IPS DF 19.7 (cell line): Measurements from ENCODE around the gene SERGEF.
"Not testable (repeated sequence)": the region's sequence is repeated elsewhere in the genome, so short reads cannot be mapped to it uniquely, and the experiment has no call there.

Experiments
- DNase-seq: peaks from one replicate; pipeline ENCODE4 v3.0.0-alpha.2; 2013; ENCODE audit warnings: low read depth, low spot score

The SERGEF gene

DNA sequence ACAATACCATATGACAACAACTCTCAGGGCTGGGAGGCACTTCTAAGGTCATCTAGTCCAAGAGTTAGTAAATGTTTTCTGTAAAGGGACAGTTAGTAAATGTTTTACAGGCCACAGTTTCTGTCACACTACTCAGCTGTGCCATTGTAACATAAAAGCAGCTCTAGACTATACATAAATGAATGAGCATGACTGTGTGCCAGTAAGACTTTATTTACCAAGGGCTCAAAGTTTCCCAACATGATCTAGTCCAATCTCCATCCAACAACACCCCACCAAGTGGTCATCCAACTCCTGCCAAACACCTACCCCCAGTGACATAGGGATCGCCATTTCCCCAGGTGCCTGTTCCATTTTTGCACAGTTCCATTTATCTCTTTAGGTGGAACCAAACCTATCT is 12.1 kb downstream of the SERGEF start:
- DNase-seq = no peak

DNA sequence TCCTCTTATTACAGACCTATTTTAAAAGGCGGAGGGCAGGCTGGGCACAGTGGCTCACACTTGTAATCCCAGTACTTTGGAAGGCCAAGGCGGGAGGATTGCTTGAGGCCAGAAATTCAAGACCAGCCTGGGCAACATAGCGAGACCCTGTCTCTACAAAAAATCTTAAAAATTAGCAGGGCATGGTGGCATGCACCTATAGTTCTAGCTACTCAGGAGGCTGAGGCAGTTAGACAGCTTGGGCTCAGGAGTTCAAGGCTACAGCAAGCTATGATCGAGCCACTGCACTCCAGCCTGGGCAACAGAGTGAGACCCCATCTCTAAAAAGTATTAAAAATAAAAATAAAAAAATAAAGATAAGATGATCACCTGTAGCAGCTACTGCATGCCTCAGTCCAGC is 12.7 kb downstream of the SERGEF start:
- DNase-seq = not testable (repeated sequence)

DNA sequence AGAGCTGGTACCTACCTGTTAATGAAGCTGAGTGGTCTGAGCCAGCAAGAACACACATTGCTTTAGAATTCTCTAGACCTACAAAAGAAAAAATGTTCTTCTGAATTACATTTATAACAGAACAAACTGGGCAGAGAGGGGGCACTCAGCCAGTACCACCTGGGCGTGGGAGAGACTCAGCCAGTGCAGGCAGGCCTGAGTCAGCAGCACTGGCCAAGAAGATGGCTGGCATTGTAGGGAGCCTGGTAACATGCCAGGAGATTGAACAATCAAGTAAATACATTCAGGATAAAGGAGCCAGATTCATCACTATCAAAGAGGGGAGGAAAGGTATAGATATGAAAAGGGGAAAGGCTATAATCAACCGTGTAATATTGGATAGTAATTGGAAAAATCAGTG is 19.9 kb downstream of the SERGEF start:
- no peak for DNase-seq

- no peak for DNase-seq
Observed at GRCh38 chr11:17991783-17992433, 20.9 kb downstream of the SERGEF start.

- no peak for DNase-seq
Observed at GRCh38 chr11:17989306-17989705, 23.5 kb downstream of the SERGEF start.

- DNase-seq = no peak
Observed at GRCh38 chr11:17988465-17988864, 24.4 kb downstream of the SERGEF start.

DNA sequence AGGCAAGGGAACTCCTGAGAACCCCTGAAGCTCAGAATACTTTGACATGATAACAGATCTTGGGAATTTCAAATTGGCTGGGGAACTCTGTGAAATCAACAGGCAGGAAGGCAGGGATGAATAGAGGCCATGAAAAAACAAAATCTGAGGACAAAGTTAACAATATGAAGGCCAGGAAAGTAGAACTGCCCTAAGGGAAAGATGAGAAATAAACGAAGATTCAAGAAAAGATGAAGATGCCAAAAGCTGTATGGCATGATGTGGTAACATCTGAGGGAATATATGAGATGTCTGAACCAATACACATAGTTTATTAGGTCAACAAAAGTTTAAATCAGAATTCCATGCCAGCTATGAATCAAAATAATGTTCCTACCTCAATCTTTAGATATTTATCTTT is 25.0 kb downstream of the SERGEF start:
- DNase-seq = no peak

- no peak for DNase-seq
Observed at GRCh38 chr11:17986711-17987220, 26.1 kb downstream of the SERGEF start.

- no peak for DNase-seq
Observed at GRCh38 chr11:17986007-17986710, 26.7 kb downstream of the SERGEF start.

DNA sequence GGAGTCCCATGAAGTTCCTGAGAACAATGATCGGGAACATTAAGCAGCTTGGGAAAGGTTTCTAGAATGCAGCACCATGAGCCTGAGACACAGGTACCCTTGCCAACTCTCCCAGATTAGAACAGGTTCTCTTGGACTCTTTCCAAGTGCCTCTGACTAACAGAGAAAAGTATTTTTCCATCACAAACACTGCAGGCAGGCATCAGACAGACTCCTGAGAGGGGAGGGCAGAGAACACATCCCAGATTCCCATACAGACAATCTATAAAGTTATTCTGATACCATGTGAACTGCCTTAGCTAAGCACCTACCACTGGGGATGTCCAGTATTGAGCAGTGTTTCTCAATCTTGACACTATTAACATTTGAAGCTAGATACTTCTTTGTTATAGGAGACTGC is 27.3 kb downstream of the SERGEF start:
- no peak for DNase-seq

GRCh38 chr11:17983569-17983968 is 29.3 kb downstream of the SERGEF start:
- DNase-seq = no peak

DNA sequence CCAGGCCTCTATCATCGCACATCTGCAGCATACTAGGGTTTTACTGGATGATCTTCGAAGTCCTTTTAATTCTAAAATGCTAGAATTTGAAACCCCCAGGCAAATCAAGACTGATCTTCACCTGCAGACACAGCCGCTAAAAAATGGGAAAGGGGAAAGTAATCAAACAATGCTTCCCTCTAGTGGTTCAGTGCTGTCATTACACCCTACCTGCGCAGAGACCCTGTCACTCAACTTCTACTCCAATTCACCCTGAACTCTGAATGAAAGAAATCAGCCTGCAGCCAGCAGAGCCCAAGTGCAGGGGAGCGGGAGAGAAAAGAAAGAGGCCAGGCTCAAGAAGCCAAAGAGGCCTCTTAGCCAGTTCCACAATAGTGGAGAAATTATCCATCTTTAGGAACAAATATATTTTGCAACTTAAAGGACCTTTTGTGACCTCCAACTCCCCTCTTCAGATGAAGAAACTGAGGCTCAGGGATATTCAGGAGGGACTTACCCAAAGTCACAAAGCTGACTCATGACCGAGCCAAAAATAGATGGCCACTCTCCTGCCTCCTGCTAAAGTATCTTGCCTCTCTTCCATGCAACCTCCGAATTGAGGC is 33.0 kb downstream of the SERGEF start:
- no peak for DNase-seq

- no peak for DNase-seq
Observed at GRCh38 chr11:17978553-17979287, 34.1 kb downstream of the SERGEF start.

DNA sequence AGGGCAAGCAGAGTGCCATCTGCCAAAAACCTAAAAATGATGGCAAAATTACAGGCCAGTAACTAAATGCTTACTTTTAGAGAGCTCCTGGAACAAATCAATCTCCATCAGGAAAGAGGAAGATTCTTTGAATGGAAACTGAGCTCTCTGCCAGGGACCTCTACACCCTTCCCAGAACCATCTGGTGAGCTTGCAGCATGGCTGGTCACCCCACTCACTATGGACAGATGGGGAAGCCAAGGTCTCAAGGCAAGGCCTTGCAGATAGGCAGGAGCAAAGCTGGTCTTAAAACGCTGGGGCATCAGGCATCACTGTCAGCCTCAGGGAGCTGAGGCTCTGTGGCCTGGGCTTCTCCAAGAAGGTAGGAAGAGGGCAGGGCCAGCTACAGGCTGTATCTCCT is 36.2 kb downstream of the SERGEF start:
- no peak for DNase-seq

- no peak for DNase-seq
Observed at GRCh38 chr11:17974246-17974645, 38.6 kb downstream of the SERGEF start.

- peak; percentile 78 for DNase-seq
Observed at GRCh38 chr11:17972987-17973386, 39.9 kb downstream of the SERGEF start.

DNA sequence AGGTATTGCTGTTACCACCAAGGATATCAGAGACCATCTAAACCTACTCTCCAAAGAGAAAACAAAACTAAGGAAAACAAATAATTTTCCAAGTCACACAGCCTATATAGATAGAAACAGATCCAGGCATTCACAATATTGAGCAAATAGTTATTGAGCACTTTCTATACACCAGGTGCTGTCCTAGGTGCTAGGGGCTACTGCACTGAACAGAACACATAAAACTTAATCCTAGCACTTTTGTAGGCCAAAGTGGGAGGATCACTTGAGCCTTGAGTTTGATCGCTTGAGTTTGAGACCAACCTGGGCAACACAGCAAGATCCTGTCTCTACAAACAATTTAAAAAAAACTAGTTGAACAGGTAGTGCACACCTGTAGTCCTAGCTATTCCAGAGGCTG is 44.6 kb downstream of the SERGEF start:
- no peak for DNase-seq

- no peak for DNase-seq
Observed at GRCh38 chr11:17967661-17968060, 45.2 kb downstream of the SERGEF start.

- no peak for DNase-seq
Observed at GRCh38 chr11:17960091-17960490, 52.8 kb downstream of the SERGEF start.

GRCh38 chr11:17958446-17958845 is 54.4 kb downstream of the SERGEF start:
- no peak for DNase-seq

DNA sequence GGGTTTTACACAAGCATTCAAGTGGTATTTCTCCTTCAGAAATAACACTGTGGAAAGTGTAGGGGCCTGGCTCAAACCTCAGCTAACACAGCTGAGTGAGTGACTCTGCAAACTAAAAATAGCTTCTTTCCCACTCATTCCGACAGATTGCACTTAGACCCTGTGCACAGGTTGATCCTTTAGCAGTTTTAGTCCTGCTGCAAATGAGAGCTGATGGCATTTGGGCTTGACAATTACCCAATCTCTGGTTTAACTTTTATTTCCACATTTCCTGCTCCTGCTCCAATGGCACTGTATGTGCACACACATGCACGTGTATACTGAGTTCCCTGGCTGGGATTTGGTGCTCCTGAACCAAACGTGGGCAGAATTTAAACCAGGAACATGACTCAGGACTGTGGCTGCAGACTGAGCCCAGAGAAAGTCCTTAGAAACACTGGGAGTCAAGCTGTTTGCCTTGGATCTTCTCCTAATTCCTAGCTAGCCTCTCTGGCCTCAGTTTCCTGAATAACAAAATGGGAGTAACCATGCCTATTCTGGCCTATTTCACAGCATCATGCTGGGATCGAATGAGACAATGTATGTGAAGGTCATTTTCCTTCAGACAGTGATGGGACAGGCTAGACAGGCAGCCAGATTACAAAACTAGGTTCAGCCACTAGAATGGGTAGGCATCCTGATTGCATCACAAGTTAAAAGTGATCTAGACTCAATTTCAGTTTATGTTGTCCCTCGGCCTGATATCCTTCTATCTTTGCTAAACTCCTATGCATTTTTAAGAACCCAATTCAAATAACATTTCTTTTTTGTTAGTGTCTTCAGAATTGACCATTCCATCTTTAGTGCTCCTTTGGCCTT is 58.2 kb downstream of the SERGEF start:
- DNase-seq = no peak
